Hepatocyte (in vitro differentiated cells): Measurements from ENCODE around the gene GALNT17. TPM values are rescaled to one million over a fixed set of nuclear protein-coding genes. Genes with fewer than 3 reads are reported as not detected.
"Not testable (repeated sequence)": the region's sequence is repeated elsewhere in the genome, so short reads cannot be mapped to it uniquely, and the experiment has no call there.

Experiments
- DNase-seq: peaks from one replicate; pipeline ENCODE4 v3.0.0-alpha.2; 2016; ENCODE audit warnings: low spot score
- H2AFZ ChIP-seq: fragments of 200-600 bp; sonication (generic); 2 replicates; pipeline ENCODE4 v1.6.0; 2016; ENCODE audit warnings: antibody characterized with exemption, mild to moderate bottlenecking
- H3K27ac ChIP-seq: fragments of 200-600 bp; sonication (generic); 2 replicates; pipeline ENCODE4 v1.5.1; 2016; ENCODE audit warnings: mild to moderate bottlenecking
- H3K27me3 ChIP-seq: fragments of 200-600 bp; sonication (generic); 2 replicates; pipeline ENCODE4 v1.6.1; 2016
- H3K36me3 ChIP-seq: fragments of 200-600 bp; sonication (generic); replicated peaks from 2 replicates; pipeline ENCODE4 v1.5.1; 2016; ENCODE audit warnings: low read depth; ENCODE audit not compliant: insufficient read depth
- H3K4me1 ChIP-seq: fragments of 200-600 bp; sonication (generic); 2 replicates; pipeline ENCODE4 v1.5.1; 2016; ENCODE audit warnings: mild to moderate bottlenecking, moderate library complexity; ENCODE audit not compliant: insufficient read depth
- H3K4me2 ChIP-seq: fragments of 200-600 bp; sonication (generic); 2 replicates; pipeline ENCODE4 v1.6.0; 2016
- H3K4me3 ChIP-seq: fragments of 200-600 bp; sonication (generic); 2 replicates; pipeline ENCODE4 v1.5.1; 2016; ENCODE audit warnings: mild to moderate bottlenecking
- H3K79me2 ChIP-seq: fragments of 200-600 bp; sonication (generic); 2 replicates; pipeline ENCODE4 v1.6.0; 2017; ENCODE audit warnings: mild to moderate bottlenecking
- H3K9me2 ChIP-seq: fragments of 200-600 bp; sonication (generic); replicated peaks from 2 replicates; pipeline ENCODE4 v1.6.0; 2017; ENCODE audit warnings: mild to moderate bottlenecking; ENCODE audit not compliant: insufficient read depth
- H3K9me3 ChIP-seq: fragments of 200-600 bp; sonication (generic); 2 replicates; pipeline ENCODE4 v1.5.1; 2016; ENCODE audit warnings: low read depth, mild to moderate bottlenecking
- H4K20me1 ChIP-seq: fragments of 200-600 bp; sonication (generic); 2 replicates; pipeline ENCODE4 v1.6.0; 2016; ENCODE audit warnings: mild to moderate bottlenecking; ENCODE audit not compliant: insufficient read depth, poor library complexity, severe bottlenecking
- EZH2 ChIP-seq: fragments of 200-600 bp; sonication (generic); IDR thresholded peaks from 2 replicates; pipeline ENCODE4 v1.6.1; 2016; ENCODE audit warnings: antibody characterized with exemption, mild to moderate bottlenecking, borderline replicate concordance
- EZH2phosphoT487 ChIP-seq: fragments of 200-600 bp; sonication (generic); IDR thresholded peaks from one replicate; pipeline ENCODE4 v1.6.1; 2018; ENCODE audit warnings: antibody characterized with exemption, mild to moderate bottlenecking, low read depth, moderate library complexity; ENCODE audit not compliant: unreplicated experiment, severe bottlenecking
- WGBS: methylation state at CpG from one replicate; pipeline ENCODE4 v1.1.6; 2016; ENCODE audit warnings: low lambda C conversion rate; ENCODE audit errors: missing lambda C conversion rate; 5-methylcytosine and 5-hydroxymethylcytosine counted together
- polyA plus RNA-seq: library from polyadenylated mRNA; unstranded; fragments of >200 nt; fragmentation: Nextera tagmentation; extraction: Ambion mirVana; gene quantifications from 2 replicates; pipeline ENCODE4 v1.2.1, GENCODE V29; 2016
- total RNA-seq: library from RNA; depleted of rRNA; stranded (reverse); fragments of >200 nt; gene quantifications from 2 replicates; pipeline ENCODE4 v1.2.3, GENCODE V29; 2014
- TF ChIP-seq, protein P1 (sequence below): fragments of 200-600 bp; sonication (generic); IDR thresholded peaks from 2 replicates; pipeline ENCODE4 v1.5.1; 2016; ENCODE audit warnings: antibody characterized with exemption, mild to moderate bottlenecking; ENCODE audit not compliant: poor library complexity

The GALNT17 gene
- total and polyA plus RNA-seq, 2 experiments from 2014 or later: 4.3 to 8.1 TPM

DNA sequence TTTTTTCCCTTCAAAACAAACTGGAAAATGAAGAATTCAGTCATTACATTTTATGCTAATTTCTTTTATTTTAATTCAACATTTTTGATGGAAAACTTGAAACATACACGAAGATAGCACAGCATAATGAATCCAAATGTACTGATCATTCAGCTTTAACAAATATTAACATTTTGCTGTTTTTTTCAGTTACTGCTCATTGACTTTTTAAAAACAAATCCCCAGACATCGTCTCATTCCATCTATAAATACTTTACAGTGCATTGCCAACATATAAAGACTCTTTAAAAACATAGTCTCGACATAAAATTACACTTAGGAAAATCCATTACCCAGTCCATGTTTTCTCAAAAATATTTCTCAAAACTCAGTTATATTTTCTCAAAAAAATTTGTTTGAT lies 452.3 kb downstream of the GALNT17 start:
- no peaks in the 10 kb centered on the region for H3K9me2 ChIP-seq
- no peak for DNase-seq

DNA sequence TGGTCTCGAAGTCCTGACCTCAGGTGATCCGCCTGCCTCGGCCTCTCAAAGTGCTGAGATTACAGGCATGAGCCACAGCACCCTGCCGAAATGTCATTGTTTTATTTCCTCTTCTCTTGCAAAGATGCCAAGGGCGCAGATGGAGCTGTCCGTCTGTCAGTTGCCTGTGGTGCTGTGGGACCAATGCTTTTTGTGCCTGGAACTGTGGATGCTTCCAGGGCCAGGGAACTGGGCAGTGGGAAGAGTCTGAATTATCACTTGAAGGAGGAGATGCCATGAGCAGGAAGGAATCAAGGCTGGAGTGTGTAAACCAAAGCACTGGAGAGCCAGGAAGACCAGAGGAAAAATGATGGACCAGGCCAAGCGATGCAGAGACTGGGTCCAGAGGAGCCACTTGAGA lies 459.9 kb downstream of the GALNT17 start:
- no peak for DNase-seq
- H3K9me3 ChIP-seq: no peaks in the 10 kb centered on the region
- no peak overlapping the region for H3K27ac ChIP-seq
- H3K79me2 ChIP-seq: no peaks in the 10 kb centered on the region
- no peaks in the 10 kb centered on the region for H4K20me1 ChIP-seq
- no peaks in the 10 kb centered on the region for H3K4me1 ChIP-seq
- H3K4me2 ChIP-seq: no peak overlapping the region
- no peak for TF ChIP-seq EZH2
- no peak for TF ChIP-seq EZH2phosphoT487
- TF ChIP-seq, protein P1, sequence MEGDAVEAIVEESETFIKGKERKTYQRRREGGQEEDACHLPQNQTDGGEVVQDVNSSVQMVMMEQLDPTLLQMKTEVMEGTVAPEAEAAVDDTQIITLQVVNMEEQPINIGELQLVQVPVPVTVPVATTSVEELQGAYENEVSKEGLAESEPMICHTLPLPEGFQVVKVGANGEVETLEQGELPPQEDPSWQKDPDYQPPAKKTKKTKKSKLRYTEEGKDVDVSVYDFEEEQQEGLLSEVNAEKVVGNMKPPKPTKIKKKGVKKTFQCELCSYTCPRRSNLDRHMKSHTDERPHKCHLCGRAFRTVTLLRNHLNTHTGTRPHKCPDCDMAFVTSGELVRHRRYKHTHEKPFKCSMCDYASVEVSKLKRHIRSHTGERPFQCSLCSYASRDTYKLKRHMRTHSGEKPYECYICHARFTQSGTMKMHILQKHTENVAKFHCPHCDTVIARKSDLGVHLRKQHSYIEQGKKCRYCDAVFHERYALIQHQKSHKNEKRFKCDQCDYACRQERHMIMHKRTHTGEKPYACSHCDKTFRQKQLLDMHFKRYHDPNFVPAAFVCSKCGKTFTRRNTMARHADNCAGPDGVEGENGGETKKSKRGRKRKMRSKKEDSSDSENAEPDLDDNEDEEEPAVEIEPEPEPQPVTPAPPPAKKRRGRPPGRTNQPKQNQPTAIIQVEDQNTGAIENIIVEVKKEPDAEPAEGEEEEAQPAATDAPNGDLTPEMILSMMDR: no peak
- H2AFZ ChIP-seq: no peak overlapping the region
- H3K4me3 ChIP-seq: no peak overlapping the region
- WGBS: 98% methylated on average over 7 of the region's 7 CpGs
- no peaks in the 10 kb centered on the region for H3K9me2 ChIP-seq
- H3K27me3 ChIP-seq: no peaks in the 10 kb centered on the region
- no peaks in the 10 kb centered on the region for H3K36me3 ChIP-seq

More for the DNA sequence above, 452.3 kb downstream of the GALNT17 start:
- no peaks in the 10 kb centered on the region for H3K36me3 ChIP-seq
- H4K20me1 ChIP-seq: no peaks in the 10 kb centered on the region
- no peak overlapping the region for H3K4me2 ChIP-seq
- H3K9me3 ChIP-seq: no peaks in the 10 kb centered on the region
- no peaks in the 10 kb centered on the region for H3K4me1 ChIP-seq
- no peaks in the 10 kb centered on the region for H3K27me3 ChIP-seq
- no peak overlapping the region for H2AFZ ChIP-seq
- H3K27ac ChIP-seq: no peak overlapping the region
- H3K79me2 ChIP-seq: no peaks in the 10 kb centered on the region
- no peak overlapping the region for H3K4me3 ChIP-seq
- TF ChIP-seq, protein P1: no peak
- TF ChIP-seq EZH2: no peak
- TF ChIP-seq EZH2phosphoT487: no peak
- 73% methylated on average over 3 of the region's 3 CpGs for WGBS

DNA sequence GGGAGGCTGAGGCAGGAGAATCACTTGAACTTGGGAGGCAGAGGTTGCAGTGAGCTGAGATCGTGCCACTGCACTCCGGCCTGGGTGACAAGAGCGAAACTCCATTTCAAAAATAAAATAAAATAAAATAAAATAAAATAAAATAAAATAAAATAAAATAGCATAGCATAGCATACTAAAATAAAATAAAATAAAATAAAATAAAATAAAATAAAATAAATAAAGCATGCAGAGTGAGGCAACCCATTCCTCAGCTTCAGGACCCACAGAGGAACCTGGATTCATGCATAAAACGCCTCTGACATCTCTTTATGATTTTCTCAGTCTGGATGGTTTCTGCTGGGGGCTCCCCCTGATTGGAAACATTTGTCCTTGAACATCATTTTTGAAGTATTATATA lies 460.4 kb downstream of the GALNT17 start:
- 95% methylated on average over 4 of the region's 4 CpGs for WGBS
- H3K79me2 ChIP-seq, H3K27me3 ChIP-seq, H3K4me3 ChIP-seq, H3K4me2 ChIP-seq, H3K9me3 ChIP-seq, H3K4me1 ChIP-seq, DNase-seq, H3K9me2 ChIP-seq, H3K36me3 ChIP-seq, H2AFZ ChIP-seq, H3K27ac ChIP-seq, H4K20me1 ChIP-seq: not testable (repeated sequence)

DNA sequence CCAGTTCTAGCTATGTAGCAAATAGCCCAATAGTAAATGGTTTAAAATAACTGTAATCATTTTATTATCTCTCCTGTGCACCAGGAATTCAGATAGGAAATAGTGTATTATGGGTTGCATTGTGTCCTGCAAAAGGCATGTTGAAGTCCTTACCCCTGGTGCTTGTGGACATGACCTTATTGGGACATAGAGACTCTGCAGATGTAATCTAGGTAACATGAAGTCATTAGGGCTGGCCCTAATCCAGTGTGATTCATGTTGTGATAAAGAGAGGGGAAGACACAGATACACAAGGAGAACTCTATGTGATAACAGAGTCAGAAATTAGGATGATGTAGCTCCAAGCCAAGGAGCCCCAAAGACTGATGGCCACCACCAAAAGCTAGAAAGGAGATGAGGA lies 462.8 kb downstream of the GALNT17 start:
- Histone ChIP-seq H3K27me3 (no peaks in the 10 kb centered on the region), H3K27ac (no peak overlapping the region), H3K79me2 (no peaks in the 10 kb centered on the region), H3K36me3 (no peaks in the 10 kb centered on the region), H3K4me3 (no peak overlapping the region), H4K20me1 (no peaks in the 10 kb centered on the region), H3K4me1 (no peaks in the 10 kb centered on the region), H2AFZ (no peak overlapping the region), H3K9me2 (no peaks in the 10 kb centered on the region), H3K4me2 (no peak overlapping the region), H3K9me3 (no peaks in the 10 kb centered on the region)
- TF ChIP-seq, protein P1: no peak
- TF ChIP-seq EZH2 (no peak), EZH2phosphoT487 (no peak)
- no peak for DNase-seq
